CD4-positive, alpha-beta T cell (primary cell): ENCODE data around the gene LRRC8D. TPM values are rescaled to one million over a fixed set of nuclear protein-coding genes. Genes with fewer than 3 reads are reported as not detected.

Experiments
- ATAC-seq: fragments of 200-7000 bp; cut with Tn5 transposase; one replicate; pipeline ENCODE4 v1.10.0; 2022; ENCODE audit warnings: mild to moderate bottlenecking; ENCODE audit not compliant: poor library complexity
- CTCF ChIA-PET: fragments of 350-600 bp; sonication (Branson Sonifier 250); formaldehyde crosslinking; loops from one replicate; lab custom pipeline; 2021; ENCODE audit warnings: antibody characterized with exemption, inconsistent platforms; lab: Charles Lee
- POLR2A ChIA-PET: fragments of 350-600 bp; sonication (Branson Sonifier 250); formaldehyde crosslinking; loops from one replicate; lab custom pipeline; 2021; ENCODE audit warnings: antibody characterized with exemption, inconsistent platforms; lab: Charles Lee
- DNase-seq, 14 experiments: peaks; one replicate each; pipeline ENCODE4 v3.0.0-alpha.2; 2013 to 2020; ENCODE audit warnings: mixed read lengths in 2 of 14
- H3K27ac ChIP-seq, 2 donors: one replicate each; pipeline versions ENCODE4 v1.5.1 to v1.7.0; 2013; ENCODE audit warnings: low read length in 2 of 2, low read depth in 1 of 2, mild to moderate bottlenecking in 1 of 2
- H3K27me3 ChIP-seq, 2 experiments: 1 replicate in 1 of 2; 2 replicates in 1 of 2; pipeline versions ENCODE4 v1.6.1 to v1.7.0; 2013; ENCODE audit warnings: low read length in 2 of 2, control low read depth in 1 of 2, mild to moderate bottlenecking in 1 of 2, moderate library complexity in 1 of 2; ENCODE audit not compliant: insufficient read depth in 2 of 2, control insufficient read depth in 1 of 2
- H3K36me3 ChIP-seq: one replicate; pipeline ENCODE4 v1.6.1; 2013; ENCODE audit warnings: low read length, control low read depth; ENCODE audit not compliant: insufficient read depth
- H3K4me1 ChIP-seq: one replicate; pipeline ENCODE4 v1.6.1; 2013; ENCODE audit warnings: low read length, control low read depth; ENCODE audit not compliant: insufficient read depth
- H3K4me3 ChIP-seq: one replicate; pipeline ENCODE4 v1.5.1; 2013; ENCODE audit warnings: mild to moderate bottlenecking, low read length, moderate library complexity
- H3K9me3 ChIP-seq, 2 experiments: 1 replicate in 1 of 2; 2 replicates in 1 of 2; pipeline versions ENCODE4 v1.6.1 to v1.7.0; 2013; ENCODE audit warnings: low read length in 2 of 2, mild to moderate bottlenecking in 2 of 2, control low read depth in 1 of 2, moderate library complexity in 1 of 2; ENCODE audit not compliant: control insufficient read depth in 1 of 2, insufficient read depth in 1 of 2
- H3K27ac Mint-ChIP-seq: one replicate; pipeline ENCODE4 v1.8.0; 2020; ENCODE audit warnings: mixed read lengths
- H3K27me3 Mint-ChIP-seq: one replicate; pipeline ENCODE4 v1.8.0; 2021; ENCODE audit warnings: mixed read lengths
- H3K36me3 Mint-ChIP-seq: one replicate; pipeline ENCODE4 v1.8.0; 2021; ENCODE audit warnings: low read depth, mixed read lengths
- H3K4me1 Mint-ChIP-seq: one replicate; pipeline ENCODE4 v1.8.0; 2021; ENCODE audit warnings: low read depth, mixed read lengths
- H3K4me3 Mint-ChIP-seq: one replicate; pipeline ENCODE4 v1.8.0; 2020; ENCODE audit warnings: mild to moderate bottlenecking, mixed read lengths
- H3K9me3 Mint-ChIP-seq: one replicate; pipeline ENCODE4 v1.8.0; 2020; ENCODE audit warnings: mixed read lengths
- CTCF ChIP-seq: fragments of 200-600 bp; IDR thresholded peaks from one replicate; pipeline ENCODE4 v1.8.0; 2022; ENCODE audit warnings: antibody characterized with exemption, mild to moderate bottlenecking
- intact Hi-C, 2 experiments: fragments of 100-400 bp; cut with DNase I in 1 of 2; cut with micrococcal nuclease in 1 of 2; formaldehyde crosslinking; loops; one replicate each; pipeline versions ENCODE4 v1.15.1 to v1.9.0; 2023 to 2025; cut with DNase I, micrococcal nuclease
- total RNA-seq, 174 experiments: library from RNA in 2 of 174; stranded (reverse) in 2 of 174; gene quantifications; one replicate each; pipeline ENCODE4 v1.2.3 and lab custom pipeline; 2021 to 2026

LRRC8D gene
- total RNA-seq, 2 experiments from 2014 or later = 15.5 to 18.2 TPM

GRCh38 chr1:89888480-89889322 is 67.9 kb downstream of the LRRC8D start:
- Histone ChIP-seq H3K4me1 (no peaks in the 10 kb centered on the region), H3K27me3 (no peaks in the 10 kb centered on the region), H3K9me3 (no peaks in the 10 kb centered on the region), H3K4me3 (no peak overlapping the region), H3K27ac (no peak overlapping the region), H3K36me3 (peaks cover 4% of the 10 kb centered on the region)
- Mint-ChIP-seq H3K4me3 (no peak overlapping the region), H3K9me3 (no peaks in the 10 kb centered on the region), H3K27me3 (no peaks in the 10 kb centered on the region), H3K27ac (no peak overlapping the region), H3K36me3 (peaks cover 55% of the 10 kb centered on the region), H3K4me1 (peaks cover 48% of the 10 kb centered on the region)
- ChIA-PET CTCF (no interaction called here), POLR2A (no interaction called here)
- ATAC-seq (no peak), DNase-seq (no peak)
- intact Hi-C loops = no loop called here
- TF ChIP-seq CTCF = no peak

GRCh38 chr1:89889323-89889615 is 68.4 kb downstream of the LRRC8D start:
- Mint-ChIP-seq H3K36me3 (peaks cover 56% of the 10 kb centered on the region), H3K4me3 (no peak overlapping the region), H3K27me3 (no peaks in the 10 kb centered on the region), H3K9me3 (no peaks in the 10 kb centered on the region), H3K27ac (no peak overlapping the region), H3K4me1 (peaks cover 48% of the 10 kb centered on the region)
- no peak overlapping the region for H3K27ac ChIP-seq
- CTCF ChIA-PET = no interaction called here
- POLR2A ChIA-PET = no interaction called here
- H3K27me3 ChIP-seq = no peaks in the 10 kb centered on the region
- no peak overlapping the region for H3K4me3 ChIP-seq
- peaks cover 3% of the 10 kb centered on the region for H3K36me3 ChIP-seq
- no peaks in the 10 kb centered on the region for H3K4me1 ChIP-seq
- no peak for TF ChIP-seq CTCF
- intact Hi-C loops = no loop called here
- H3K9me3 ChIP-seq = no peaks in the 10 kb centered on the region
- DNase-seq = no peak
- ATAC-seq = no peak

- ChIA-PET CTCF (no interaction called here), POLR2A (interaction anchor here (0.6 kb wide), 1 partner anchor 73 kb away, joined by 3 read pairs; no protein-coding TSS in a partner anchor)
- Mint-ChIP-seq H3K27me3 (no peaks in the 10 kb centered on the region), H3K27ac (no peak overlapping the region), H3K36me3 (peaks cover 55% of the 10 kb centered on the region), H3K9me3 (no peaks in the 10 kb centered on the region), H3K4me1 (peaks cover 41% of the 10 kb centered on the region), H3K4me3 (no peak overlapping the region)
- Histone ChIP-seq H3K4me3 (no peak overlapping the region), H3K4me1 (no peaks in the 10 kb centered on the region), H3K9me3 (no peaks in the 10 kb centered on the region), H3K27me3 (no peaks in the 10 kb centered on the region), H3K27ac (no peak overlapping the region), H3K36me3 (peaks cover 6% of the 10 kb centered on the region)
- DNase-seq (no peak), ATAC-seq (no peak)
- intact Hi-C loops = no loop called here
- TF ChIP-seq CTCF = no peak
These were observed 69.4 kb downstream of the LRRC8D start for GRCh38 chr1:89890085-89890752.
